KG1 (cell line): ENCODE measurements around the gene RBP3.

Experiments used
- DNase-seq: peaks from one replicate; lab custom pipeline; 2025; lab: John Stamatoyannopoulos, UW

RBP3 gene

DNA sequence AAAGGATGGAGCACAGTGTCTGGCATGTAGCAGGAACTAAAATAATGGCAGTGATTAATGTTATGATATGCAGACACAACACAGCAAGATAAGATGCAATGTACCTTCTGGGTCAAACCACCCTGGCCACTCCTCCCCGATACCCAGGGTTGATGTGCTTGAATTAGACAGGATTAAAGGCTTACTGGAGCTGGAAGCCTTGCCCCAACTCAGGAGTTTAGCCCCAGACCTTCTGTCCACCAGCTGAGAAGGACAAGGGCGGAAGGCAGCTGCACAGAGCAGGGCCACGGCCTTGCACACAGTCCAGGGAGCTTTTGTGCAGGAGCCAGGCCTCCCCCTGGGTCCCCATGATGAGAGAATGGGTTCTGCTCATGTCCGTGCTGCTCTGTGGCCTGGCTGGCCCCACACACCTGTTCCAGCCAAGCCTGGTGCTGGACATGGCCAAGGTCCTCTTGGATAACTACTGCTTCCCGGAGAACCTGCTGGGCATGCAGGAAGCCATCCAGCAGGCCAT, at the start of gene RBP3:
Gene RBP3, plus strand, starts transcription at position 226 of the 514 bp plus-strand sequence. Its CDS starts 122 bp downstream, at position 348.
- no peak for DNase-seq

DNA sequence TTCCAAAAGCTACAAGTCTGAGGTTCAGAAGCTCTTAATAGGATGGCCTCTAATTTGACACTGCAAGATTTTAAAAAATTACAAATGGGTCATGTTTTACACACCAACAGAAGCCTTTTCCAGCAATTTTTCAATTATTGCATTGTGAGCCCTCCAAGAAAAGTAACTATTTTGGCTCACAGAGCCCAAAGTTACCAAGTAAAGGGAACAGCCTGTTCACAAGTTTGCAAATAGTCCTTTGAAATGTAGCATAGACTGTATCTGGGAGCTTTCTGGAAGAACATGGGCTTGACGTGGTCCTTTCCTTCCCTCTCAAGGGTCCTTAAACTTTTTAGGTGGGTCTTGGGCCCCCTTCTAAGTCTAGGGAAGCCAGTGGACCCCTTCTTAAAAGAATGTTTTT, 49.4 kb upstream of the RBP3 start:
- no peak for DNase-seq

GRCh38 chr10:47299611-47300428, 48.3 kb upstream of the RBP3 start, which contains the start of gene GDF10:
Gene GDF10, plus strand, starts transcription at chr10:47300197. Its CDS starts 455 bp downstream, at chr10:47300652.
- no peak for DNase-seq

DNA sequence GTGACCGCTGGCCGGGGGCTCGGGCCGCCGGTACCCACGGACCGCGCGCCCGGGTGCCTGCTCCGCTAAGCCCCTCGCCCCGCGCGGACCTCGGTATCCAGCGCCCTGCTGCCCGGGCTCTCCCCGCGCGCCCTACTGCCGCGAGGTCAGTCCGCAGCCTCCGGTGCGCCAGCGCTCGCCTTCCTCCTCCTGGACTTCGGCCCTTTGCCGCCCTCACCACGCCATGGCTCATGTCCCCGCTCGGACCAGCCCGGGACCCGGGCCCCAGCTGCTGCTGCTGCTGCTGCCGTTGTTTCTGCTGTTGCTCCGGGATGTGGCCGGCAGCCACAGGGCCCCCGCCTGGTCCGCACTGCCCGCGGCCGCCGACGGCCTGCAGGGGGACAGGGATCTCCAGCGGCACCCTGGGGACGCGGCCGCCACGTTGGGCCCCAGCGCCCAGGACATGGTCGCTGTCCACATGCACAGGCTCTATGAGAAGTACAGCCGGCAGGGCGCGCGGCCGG, 47.7 kb upstream of the RBP3 start:
- no peak for DNase-seq

DNA sequence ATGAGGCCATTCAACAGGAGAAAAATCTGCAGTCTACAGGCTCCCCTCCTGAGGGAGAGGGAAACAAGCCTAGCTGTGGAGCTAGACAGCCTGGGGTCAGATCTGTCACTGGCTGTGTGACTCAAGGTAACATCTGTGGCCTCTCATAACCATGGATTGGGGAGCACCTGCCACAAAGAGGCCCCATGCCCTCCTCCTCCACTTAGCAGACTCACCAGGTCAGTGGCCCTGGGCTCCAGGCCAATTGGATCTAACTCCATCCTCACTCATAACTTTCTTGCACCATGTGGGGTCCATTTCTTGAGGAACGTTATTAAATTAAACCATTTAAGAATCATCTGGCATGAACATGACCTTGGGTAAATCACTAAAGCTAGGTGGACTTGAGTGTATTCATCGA, 46.3 kb upstream of the RBP3 start:
- DNase-seq: no peak

DNA sequence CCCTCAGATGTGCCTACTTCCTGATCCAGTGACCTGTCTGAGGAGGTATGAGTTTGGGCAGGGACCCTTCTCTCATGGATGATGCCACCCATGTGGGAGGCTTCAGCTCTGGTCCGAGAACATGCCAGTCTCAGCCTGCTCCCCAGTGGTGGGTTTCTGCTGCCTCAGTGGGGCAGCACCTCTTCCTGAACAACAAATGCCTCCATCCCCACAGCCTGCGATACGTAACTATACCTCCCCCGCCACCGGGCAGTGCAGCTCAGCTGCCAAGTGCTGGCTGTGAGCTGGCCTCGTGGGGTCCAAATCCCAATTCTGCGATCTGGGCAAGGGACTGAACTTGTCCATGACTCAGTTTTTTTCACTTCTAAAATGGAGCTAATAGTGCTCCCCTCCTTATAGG, 45.1 kb upstream of the RBP3 start:
- no peak for DNase-seq

DNA sequence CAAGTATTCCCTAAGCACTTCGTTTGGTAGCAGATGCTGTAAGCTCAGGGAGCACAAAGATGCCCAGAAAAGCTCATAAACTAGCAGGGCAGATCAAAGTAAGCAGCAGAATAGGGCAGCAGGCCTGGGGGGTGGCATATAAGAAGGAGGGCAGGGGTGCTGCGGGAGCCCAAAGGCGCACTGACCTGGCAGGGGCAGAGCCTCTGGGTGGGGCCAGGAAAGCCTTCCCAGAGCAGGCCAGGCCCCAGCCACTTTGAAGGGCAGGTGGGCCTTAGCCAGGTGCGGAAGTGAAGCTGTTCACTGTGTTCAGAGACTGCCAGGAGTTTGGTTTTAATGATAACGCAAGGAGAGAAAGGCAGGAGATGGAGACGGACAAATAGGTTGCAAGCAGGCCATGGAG, 44.3 kb upstream of the RBP3 start:
- no peak for DNase-seq

GRCh38 chr10:47305566-47305965, 42.6 kb upstream of the RBP3 start:
- no peak for DNase-seq

- DNase-seq: no peak
Measured at GRCh38 chr10:47306387-47307210, 41.6 kb upstream of the RBP3 start.

DNA sequence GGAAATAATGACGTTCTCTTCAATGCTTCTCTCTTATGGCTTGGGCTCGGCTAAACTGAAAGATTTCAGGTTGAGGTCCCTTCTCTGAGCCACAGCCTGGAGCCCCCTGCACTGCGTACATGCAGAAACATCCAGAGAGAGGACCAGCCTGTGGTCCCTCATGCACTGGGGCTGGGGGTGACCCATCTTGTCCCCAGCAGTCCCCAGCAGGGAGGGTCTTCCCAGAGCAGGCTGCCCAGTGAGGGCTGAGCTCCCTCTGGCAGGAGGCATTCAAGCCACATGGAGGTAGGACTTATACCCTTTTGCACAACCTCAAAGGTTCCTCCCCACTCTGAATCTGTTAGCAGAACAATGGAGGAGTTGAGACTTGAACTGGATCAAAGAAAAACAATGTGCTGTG, 40.8 kb upstream of the RBP3 start:
- DNase-seq: no peak

- DNase-seq: no peak
Measured at GRCh38 chr10:47308775-47309174, 39.4 kb upstream of the RBP3 start.

DNA sequence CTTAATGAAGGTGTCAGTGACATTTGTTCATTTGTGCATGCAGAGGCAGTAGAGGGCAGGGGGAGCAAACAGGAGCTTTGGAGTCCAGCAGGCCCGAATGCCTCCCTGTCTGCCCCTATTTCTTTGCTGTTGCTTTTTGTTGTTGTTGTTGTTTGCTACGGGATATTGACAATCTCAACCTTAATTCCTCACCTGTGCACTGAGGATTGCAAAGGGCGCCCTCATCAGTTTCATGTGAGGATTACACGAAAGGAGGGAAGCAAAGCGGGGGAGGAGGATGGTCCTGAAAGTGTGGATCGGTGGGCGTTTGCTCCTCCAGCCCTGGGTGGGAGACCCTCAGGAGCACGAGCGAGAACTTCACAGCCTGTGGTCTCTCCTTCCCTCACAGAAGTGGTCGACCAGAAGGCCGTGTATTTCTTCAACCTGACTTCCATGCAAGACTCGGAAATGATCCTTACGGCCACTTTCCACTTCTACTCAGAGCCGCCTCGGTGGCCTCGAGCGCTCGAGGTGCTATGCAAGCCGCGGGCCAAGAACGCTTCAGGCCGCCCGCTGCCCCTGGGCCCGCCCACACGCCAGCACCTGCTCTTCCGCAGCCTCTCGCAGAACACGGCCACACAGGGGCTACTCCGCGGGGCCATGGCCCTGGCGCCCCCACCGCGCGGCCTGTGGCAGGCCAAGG, 38.6 kb upstream of the RBP3 start:
- DNase-seq: no peak

DNA sequence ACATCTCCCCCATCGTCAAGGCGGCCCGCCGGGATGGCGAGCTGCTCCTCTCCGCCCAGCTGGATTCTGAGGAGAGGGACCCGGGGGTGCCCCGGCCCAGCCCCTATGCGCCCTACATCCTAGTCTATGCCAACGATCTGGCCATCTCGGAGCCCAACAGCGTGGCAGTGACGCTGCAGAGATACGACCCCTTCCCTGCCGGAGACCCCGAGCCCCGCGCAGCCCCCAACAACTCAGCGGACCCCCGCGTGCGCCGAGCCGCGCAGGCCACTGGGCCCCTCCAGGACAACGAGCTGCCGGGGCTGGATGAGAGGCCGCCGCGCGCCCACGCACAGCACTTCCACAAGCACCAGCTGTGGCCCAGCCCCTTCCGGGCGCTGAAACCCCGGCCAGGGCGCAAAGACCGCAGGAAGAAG, 38.1 kb upstream of the RBP3 start:
- DNase-seq: no peak

GRCh38 chr10:47311193-47311931, 36.8 kb upstream of the RBP3 start:
- DNase-seq: no peak

- peak; percentile 41 for DNase-seq
Measured at GRCh38 chr10:47311932-47312662, 36.1 kb upstream of the RBP3 start.

- no peak for DNase-seq
Measured at GRCh38 chr10:47312663-47312995, 35.5 kb upstream of the RBP3 start.

- DNase-seq: no peak
Measured at GRCh38 chr10:47314416-47314970, 33.7 kb upstream of the RBP3 start.

GRCh38 chr10:47315421-47315820, 32.7 kb upstream of the RBP3 start:
- no peak for DNase-seq

DNA sequence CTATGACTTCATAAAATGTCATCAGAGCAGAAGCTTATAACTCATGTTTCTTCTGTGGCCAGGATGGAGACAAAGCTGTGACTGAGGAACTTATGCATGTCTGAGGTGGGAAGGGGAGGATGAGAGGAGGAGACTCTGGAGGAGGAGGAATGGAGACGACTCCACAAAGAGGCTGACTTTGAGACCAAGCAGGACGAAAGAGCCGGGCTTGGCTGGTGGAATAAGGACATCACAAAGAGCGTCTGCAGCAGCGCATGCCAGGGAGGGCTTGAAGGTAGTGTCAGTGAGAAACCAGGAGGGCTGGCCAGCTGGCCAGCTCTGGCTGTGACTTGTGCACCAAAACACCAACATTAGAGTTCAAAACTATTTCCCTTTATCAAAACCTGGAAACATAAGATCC, 32.0 kb upstream of the RBP3 start:
- no peak for DNase-seq

DNA sequence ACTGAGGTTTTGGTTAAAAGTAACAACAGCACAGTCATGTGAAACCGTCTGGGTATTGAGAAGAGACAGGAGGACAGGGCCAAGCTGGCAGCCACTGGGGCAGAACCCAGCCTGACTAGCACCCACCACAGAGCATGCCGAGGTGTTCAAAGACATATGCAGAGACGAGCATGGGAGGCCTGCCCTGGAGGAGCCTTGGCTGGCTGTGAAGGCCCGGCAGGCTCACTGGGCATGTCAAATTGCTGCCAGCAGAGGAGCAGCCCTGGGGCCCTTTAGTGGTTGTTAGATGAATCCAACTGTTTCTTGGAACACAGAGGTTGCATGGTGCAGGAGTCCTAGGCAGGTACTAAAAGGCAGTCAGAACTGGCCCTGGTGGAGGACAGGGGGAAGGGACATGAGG, 30.9 kb upstream of the RBP3 start:
- DNase-seq: no peak

GRCh38 chr10:47318706-47319105, 29.5 kb upstream of the RBP3 start:
- no peak for DNase-seq
